HG03039 (cell line): Measurements from ENCODE around the gene TNS3.

ENCODE experiments used
- ATAC-seq: cut with Tn5 transposase; IDR thresholded peaks from one replicate; pipeline ENCODE4 v1.9.1; 2021; ENCODE audit warnings: mild to moderate bottlenecking, moderate library complexity; ENCODE audit not compliant: unreplicated experiment

Gene TNS3

DNA sequence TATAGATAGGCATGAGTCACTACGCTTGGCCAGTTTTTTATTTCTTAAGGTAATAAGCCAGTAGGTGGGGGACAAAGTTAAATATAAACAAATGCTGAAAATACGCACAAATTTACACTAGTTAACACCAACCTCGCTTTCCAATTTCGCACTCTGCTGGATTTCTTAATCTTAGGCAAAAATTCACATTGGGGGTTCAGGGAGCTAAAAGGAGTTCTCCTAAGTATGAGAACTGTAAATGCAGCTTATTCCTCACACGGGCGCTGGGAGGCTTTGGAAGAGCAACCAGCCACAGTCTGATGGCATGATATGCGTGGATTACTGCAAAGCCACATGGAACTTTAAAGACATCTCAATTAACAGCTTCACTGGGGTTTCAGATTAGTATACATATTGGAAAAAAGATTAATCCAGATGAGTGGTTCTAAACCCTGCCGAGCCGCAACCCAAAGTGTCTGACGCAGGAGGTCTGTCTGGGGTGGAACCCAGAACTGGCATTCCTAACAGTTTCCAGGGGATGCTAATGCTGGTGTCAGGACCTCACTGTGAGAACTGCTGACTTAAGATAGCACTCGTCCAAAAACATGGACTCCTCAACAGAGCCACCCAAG is 16.2 kb downstream of the TNS3 start:
- no peak for ATAC-seq

DNA sequence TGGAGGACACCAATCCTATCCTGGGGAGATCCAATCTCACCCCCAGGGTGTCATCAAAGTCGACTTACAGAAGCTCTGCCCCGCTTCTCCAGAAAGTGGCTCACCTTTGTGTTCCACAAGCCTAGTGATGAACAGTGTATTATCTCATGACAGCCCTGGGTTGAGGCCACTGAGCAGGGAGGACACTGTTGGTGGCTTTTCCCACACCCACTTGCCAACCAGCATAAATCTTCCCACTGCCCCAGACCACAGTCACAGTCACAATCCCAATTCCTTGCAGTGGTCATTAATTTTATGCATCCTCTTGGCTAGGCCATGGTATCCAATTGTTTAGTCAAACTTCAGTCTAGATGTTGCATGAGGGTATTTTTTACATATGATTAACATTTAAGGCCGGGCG is 18.4 kb downstream of the TNS3 start:
- no peak for ATAC-seq

DNA sequence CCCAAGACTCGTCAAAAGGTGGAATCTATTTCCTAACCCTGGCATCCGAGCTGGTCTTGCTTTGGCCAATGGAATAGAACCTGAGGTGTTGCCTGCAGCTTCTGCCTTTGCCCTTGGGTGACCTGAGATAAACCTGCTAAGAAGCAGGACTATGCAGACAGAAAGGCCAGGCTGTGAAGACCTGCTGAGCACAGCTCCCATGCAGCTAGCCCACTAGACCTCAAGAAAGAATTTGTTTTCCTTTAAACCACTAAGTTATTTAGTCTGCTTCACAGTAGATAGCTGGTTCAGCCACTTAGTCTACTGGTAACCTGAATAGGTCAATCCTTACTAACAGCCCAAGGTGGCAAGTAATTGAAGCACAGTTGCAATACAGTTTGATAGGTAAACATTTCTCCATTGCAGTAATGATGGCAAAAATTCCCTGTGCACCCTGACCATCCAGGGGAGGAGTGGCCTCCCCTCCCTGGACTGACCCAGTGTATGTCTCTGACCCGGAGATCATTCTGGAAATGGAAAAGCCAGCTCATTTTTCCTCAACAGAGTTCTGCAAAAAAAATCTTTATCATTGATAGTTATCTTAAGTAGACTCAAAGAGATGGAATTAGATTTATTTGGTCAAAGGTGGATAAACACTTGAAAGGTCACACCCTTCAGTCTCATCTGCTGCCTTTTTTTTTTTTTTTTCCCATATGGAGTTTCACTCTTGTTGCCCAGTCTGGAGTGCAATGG is 20.0 kb downstream of the TNS3 start:
- ATAC-seq = no peak

DNA sequence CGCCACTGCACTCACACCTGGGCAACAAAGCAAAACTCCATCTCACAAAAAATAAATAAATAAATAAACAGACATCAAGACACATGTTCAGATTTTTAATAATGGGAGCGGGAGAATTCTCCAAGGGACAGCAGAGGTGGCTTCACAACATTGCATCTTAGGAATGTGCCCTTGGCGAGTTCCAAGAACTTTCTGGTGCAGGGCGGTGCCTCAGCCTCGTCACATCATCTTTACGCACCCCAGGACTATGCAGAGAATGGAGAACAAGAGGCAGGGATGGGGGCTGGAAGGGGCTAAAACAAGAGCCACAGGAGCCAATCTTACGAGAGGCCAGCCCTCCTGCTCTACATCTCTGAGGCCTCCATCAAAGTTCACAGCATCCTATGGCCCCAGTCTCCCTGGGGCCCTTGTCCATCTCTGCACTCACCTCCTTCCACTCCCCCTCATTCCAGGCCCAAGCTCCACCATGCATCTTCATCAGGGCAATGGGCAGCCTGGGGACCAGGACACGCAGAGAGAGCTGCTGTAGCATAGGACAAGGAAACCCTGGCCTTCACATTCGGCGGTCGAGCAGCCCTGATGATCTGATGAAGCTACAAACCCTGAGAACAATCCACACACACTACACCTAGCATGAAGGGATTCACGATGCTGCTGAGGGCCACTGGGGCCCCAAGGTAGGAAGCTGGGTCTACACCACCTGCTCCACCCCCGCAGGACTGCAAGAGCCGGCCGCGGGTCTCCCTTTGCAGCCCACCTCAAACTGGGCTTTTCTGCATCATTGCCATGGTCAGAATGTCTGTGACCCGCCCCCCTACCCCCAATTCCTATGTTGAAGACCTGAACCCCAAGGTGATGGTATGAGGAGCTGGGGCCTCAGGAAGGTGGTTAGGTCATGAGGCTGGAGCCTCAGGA is 22.3 kb downstream of the TNS3 start:
- ATAC-seq = no peak

DNA sequence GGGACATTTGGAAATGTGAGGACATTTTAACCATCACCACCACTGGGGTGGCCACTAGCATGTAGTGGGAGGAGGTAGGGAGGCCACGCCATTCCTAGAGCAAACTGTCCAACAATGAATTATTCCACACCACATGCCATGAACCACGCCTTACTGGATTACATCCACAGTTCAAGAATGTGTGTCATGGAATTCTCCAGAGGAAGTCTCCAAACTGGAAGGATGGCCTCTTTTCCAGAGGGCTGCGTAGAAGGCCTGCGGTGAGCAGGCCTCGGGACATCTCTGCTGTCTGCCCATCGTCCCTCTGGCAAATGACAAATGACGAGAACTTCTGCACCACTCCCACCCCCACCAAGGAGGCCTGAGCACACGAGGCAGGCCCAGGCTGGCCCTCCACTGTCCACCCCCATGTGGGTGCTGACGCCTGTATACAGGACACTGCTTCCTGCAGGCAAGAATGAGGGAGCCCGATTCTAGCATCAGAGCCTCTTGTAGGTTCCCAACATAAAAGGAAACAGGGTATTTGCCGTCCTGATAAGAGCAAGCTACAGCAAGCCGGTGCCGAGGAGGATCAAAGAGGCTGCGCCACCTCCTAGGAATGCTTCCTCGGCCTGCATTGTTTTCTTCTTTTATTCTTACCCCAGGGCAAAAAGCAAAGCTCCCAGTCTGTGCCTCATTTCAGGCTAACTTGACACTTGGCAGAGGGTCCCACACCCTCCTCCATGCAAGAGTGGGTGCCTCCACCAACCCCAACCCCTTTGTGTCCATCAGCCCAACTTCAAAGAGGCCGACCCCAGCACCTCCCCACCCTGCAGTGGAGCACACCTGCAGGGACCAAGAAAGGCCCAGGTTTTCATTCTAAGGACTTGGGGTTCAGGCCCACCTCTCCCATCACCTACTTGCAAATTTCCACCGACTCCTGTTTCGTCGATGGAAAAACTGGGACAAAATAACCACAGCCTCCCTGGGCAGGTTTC is 23.9 kb downstream of the TNS3 start:
- ATAC-seq = no peak

DNA sequence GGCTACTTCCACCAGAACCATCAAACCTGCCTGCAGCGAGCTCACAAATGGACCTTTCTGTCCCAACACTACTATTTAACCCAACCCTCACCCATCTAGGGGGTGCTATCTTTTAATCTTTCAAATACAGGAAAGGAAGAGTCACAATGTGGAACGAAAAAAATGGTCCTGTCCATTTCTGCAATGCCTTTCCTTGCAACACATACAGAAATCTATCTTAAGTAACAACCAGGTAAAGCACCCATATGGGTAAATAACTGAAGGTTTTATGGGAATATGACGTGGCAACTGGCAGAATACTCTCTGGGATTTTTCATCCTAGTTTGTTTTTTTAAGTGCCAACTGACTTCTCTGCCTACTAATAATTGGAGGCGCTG is 24.6 kb downstream of the TNS3 start:
- no peak for ATAC-seq

DNA sequence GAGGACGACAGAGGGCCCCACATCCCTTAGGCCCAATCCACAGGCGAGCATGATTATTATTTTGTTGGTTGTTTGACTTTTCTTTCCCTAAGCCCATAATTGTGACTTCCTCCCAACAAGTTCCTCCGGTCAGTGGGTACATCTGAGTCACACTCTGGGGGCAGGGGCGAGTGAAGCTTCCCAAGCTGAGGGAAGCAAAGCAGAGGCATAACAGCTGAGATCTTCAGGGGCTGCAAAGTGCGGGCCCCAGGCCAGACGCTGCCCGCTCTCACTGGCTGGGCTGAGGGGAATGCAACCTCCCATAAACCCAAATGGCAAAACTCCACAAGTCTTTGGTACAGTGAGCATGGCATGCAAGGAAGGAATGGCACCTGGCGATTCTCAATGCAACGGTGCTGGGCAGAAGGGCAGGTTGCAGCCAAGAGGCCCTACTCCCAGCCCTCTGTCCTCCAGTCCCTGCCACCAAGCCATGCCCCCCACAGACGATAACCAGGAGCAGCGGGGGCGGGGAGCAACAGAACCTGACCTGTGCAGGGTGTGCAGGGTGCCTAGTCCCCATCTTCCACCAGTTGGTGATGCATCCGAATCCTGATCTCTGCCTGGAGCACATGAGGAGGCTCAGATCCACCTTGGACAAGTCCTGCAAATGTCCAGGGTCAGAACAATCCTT is 25.3 kb downstream of the TNS3 start:
- no peak for ATAC-seq

DNA sequence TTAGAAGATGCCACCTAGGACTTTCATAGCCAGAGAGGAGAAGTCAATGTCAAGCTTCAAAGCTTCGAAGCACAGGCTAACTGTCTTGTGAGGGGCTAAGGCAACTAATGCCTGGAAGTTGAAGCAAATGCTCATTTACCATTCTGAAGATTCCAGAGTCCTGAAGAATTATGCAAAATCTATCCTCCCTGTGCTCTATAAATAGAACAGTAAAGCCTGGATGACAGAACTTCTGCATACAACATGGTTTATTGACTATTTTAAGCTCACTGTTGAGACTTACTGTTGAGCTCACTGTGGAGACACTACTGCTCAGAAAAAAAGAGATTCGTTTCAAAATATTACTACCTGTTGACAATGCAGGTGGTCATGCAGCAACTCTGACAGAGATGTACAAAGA is 28.6 kb downstream of the TNS3 start:
- ATAC-seq = no peak

DNA sequence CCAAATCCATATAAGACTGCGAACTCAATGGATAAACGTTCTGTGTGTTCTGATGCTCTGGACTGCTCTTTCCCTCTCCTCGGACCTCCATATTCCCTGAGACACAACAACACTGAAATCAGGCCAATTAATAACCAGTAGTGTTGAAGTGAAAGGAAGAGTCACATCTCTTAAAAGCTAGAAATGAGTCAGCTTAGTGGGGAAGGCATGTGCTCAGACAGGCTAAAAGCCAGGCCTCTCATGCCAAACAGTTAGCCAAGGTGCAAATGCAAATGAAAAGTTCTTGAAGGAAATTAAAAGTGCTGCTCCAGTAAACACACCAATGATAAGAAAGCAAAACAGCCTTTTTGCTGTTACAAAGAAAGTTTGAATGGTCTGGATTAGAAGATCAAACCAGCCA is 29.3 kb downstream of the TNS3 start:
- ATAC-seq = peak; percentile 95

DNA sequence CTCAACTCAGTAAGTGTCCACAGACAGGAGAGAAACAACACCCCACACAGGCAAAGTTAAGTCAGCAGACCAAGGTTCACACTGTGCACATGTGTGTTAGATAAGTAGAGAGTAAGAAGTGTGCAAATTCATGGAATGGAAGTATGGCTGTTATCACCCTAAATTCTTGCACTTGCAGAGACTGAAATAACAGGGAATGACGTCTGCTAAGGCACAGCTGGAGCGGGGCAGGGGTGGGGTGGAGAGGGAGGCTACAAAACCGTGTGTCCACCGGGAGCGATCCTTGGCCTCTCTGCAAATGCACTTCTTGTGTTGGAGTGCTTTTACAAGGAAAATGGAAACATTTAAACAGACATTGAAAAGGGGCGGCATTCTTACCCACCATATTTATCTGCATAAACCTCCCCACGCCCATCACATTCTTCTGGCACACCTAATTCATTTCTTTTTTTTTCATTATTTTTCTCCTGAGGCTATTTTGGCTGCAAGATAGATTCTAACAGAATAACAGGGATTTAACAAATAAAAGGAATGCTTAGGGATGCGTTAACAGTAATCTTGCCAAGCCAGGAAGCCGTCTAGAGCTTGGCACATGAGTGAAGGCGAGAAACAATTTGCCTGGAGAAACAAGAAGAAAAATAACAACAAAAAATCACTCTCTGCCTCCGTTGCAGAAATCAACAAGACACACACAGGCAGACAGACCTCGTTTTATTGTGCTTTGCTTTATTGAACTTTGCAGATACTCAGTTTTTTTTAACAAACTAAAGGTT is 30.1 kb downstream of the TNS3 start:
- ATAC-seq = no peak

DNA sequence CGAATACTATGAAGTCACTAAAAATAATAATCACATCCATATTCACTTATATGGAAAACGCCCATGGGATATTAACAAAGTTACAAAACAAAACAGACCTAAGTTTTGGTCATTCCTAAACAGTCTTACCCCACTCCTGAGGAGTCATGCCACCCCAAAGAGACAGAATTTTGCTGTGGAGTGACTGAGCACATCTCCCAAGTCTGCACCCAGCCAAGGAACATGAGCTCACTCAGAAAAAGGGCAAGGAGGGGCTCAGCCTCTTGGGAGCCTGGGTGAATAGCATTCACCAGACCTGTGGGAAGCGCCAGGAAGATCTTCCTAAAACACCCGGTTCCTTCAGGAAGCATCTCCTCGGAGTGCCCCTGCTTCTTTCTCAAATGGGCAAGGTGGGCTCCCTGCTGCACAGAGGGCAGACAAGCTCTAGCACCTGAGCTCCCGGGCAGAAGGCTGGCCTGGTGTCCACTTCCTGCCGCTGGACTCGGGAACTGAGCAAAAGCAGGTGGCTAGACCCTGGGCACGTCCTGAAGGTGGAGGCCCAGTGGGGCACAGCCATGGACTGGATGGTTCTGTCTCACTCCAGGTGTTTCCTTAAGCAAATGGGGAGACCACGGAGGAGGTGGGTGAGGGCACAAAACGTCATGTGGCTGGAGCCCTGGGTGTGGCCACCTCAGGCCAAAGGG is 31.0 kb downstream of the TNS3 start:
- no peak for ATAC-seq

DNA sequence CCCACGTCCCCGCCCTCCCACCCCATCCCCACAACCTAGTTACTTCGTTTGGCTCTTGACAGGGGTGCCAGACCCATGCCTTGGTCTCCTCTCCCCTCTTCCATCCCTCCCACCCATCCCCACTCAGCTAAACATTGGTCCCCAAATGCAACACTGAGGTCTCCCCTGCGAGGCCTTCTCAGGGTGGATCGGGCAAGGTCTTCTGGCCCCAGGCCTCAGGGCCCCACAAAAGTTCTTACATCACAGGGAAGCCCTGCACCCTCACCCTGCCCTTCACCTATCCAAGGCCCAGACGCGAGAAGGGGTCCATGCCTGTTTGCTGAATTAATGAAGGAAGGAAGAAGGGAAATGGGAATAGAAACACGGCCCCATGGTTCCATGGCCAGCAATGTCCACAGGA is 32.0 kb downstream of the TNS3 start:
- ATAC-seq = no peak

DNA sequence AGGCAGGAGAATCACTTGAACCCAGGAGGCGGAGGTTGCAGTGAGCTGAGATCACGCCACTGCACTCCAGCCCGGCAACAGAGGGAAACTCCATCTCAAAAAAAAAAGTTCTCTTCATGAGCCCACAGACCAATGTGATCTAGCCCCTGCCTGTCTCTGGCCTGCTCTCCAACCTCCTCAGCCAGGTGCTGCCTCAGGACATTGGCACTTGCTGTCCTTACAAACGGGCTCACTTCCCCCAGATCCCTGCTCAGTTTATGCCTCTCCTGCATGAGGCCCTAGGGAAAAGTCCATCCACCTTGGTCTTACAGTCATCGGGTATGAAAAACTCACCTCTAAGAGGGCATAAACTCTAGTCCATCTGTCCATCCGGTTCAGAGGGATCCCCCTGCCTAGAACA is 32.5 kb downstream of the TNS3 start:
- no peak for ATAC-seq

DNA sequence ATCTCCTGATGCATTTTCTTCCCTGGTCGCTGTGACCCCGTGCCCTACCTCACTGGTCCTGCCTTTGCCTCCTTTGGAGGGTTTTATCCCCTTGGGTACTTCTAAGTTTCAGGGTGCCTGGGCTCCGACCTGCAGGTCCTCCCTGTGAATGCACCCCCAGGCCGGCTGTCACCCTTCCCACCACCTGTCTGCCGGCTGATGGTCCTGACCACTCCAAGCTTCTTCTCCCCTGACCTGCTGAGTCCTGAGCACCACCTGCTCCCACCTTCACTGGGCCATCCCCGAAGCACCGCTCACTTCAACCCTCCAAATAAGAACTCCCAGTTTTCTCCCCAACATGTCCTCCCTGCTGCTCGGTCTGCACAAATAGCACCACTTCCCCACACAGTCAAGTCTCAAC is 33.4 kb downstream of the TNS3 start:
- ATAC-seq = no peak

DNA sequence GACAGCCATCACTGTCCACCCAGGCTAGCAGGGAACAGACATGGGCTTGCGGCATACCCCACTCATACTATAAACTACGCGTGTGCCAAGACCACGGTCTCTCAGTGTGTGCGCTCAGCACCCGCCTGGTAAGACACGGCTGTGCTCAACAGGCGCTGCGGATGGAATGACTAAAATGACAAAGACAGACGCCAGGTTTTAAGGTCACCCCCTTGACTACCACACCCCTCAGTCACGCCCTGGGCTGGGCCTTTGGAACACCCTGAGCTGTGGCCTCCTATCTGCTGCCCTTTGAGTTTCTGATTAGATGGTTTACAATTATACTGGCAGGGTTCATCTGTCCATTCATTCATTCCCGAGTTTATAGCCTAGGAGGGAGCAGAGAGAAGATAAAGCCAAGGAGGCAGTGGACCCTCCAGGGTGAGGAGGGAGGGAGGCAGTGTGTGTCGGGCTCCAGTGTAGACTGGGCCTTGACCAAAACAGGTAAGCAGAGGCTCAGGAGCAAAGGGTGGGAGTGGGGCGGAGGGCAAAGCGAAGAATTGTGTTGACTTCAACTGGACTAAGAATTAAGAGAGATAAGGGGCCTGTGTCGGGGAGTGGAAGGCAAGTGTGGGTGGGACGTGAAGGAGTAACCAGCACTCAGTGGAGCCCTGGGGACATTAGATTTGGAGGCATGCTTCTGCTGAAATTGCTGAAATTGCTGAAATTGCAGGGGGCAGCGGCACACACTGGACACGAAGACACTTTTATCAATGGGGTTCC is 35.0 kb downstream of the TNS3 start:
- no peak for ATAC-seq

DNA sequence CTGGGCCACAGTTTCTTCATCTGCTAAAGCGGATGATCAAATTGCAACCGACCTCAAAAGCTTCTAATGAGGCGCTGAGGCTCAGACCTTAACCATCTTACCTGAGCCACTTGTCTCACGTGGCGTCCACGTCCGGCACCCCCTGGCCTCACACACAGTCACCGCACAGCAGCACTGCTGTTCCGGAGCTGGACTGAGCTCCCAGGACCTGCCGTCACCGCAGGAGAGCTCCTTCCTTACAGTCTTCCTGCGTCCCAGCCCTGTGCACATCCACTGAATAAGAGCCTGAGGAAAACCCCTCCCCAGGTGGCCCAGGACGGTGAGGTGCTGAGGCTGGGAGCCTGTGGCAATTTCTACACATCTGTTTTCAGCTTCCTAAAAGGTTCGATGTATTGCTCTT is 35.7 kb downstream of the TNS3 start:
- no peak for ATAC-seq

DNA sequence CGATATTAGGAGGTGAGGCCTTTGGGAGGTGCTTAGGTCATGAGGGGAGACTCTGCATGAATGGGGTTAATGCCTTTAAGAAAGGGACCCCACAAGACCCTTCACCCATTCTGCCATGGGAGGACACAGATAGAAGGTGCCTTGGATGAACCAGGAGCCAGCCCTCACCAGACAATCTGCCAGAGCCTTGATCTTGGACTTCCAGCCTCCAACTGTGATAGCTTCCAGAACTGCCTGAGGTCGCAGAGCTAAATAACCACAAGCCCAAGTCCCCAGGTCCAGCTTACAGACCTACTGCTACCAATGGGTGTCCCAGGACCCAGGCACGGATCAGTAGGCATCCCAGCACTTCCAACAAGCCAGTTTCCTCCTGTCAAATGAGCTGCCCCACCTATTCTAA is 37.5 kb downstream of the TNS3 start:
- ATAC-seq = no peak

DNA sequence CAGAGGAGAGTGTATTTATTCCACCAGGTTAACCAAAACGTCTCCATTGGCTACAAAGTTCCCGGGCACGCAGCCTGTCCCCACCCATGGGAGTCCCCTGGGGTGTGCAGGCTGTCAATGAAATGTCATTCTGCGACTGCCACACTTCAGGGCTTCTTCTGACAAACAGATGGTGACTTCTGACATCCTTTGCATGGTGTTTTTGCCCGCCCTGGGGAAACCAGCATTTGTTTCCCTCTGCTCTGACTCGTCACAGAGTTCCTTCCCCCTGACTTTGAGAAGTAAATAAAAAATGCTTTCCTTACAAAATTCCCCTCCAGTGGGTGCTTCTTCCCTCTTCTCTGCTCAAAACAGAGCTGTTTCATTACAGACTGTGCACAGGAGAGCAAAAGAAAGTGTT is 38.2 kb downstream of the TNS3 start:
- no peak for ATAC-seq
